ENCODE measurements around the gene MACROD2. TPM values are rescaled to one million over a fixed set of nuclear protein-coding genes. Genes with fewer than 3 reads are reported as not detected.

MACROD2 gene
- total RNA-seq, 4 donors from 2014 or later, result 2.1 to 28.1 (median 12.6) TPM

- no peak overlapping the region for H3K27ac ChIP-seq
- DNase-seq, result no peak
- no peaks in the 10 kb centered on the region for H3K9me3 ChIP-seq
- TF ChIP-seq CTCF (IDR thresholded peaks at IDR 0.05), result no peak
- TF ChIP-seq POLR2A (IDR thresholded peaks at IDR 0.05), result no peak
- no peak overlapping the region for H3K4me3 ChIP-seq
- H3K36me3 ChIP-seq, result no peaks in the 10 kb centered on the region
- intact Hi-C loops (cut with DNase I; ENCODE audit: low total_unique reads), result no loop called here
- no peaks in the 10 kb centered on the region for H3K4me1 ChIP-seq
- no peaks in the 10 kb centered on the region for H3K27me3 ChIP-seq
These were observed 70.5 kb downstream of the MACROD2 start for GRCh38 chr20:14065774-14066173.

DNA sequence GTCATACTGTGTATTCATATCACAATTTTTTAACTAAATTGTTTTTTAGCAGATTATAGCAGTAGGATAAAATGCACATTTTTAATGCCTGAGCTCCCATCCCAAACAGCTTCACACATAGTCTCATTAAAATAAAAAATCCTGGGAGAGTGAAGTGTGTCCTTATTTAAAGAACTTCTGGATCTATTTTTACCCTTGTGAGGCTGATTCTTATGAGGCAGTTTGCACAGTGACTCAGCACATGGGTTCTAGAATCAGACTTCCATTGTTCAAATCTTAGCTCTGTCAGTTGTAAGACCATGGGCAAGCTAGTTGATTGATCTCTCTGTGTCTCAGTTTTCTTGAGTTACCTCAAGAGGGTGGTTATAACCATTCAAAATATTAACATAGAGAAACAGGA is 72.3 kb downstream of the MACROD2 start:
- H3K9me3 ChIP-seq, result no peaks in the 10 kb centered on the region

DNA sequence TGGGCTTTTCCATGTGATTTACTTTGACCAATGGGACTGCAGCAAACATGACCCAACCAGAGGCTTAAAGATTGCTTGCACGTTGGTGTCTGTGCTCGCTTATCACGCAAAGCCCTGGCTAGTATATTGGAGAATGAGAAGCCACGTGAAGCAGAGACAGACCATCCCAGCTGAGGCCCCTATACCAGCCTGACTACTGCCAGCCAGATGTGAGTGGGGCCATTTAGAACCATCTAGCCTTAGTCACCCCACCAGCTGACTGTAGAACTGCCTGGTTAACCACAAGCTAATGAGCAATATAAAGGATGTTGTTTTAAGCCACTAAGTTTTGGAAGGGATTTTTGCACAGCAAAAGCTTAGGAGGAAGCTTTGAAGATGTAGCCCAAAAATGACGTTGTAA is 74.5 kb downstream of the MACROD2 start:
- DNase-seq, result no peak
- no peak for TF ChIP-seq CTCF (IDR thresholded peaks at IDR 0.05)
- TF ChIP-seq POLR2A (IDR thresholded peaks at IDR 0.05), result no peak
- no peaks in the 10 kb centered on the region for H3K36me3 ChIP-seq
- intact Hi-C loops (cut with DNase I; ENCODE audit: low total_unique reads), result no loop called here
- no peaks in the 10 kb centered on the region for H3K4me1 ChIP-seq
- H3K27me3 ChIP-seq, result no peaks in the 10 kb centered on the region
- H3K27ac ChIP-seq, result no peak overlapping the region
- H3K4me3 ChIP-seq, result no peak overlapping the region
- no peaks in the 10 kb centered on the region for H3K9me3 ChIP-seq

More for the DNA sequence above, 72.3 kb downstream of the MACROD2 start:
- H3K27ac ChIP-seq, result no peak overlapping the region
- TF ChIP-seq CTCF (IDR thresholded peaks at IDR 0.05), result no peak
- no peak for TF ChIP-seq POLR2A (IDR thresholded peaks at IDR 0.05)
- no peak for DNase-seq
- H3K36me3 ChIP-seq, result no peaks in the 10 kb centered on the region
- intact Hi-C loops (cut with DNase I; ENCODE audit: low total_unique reads), result no loop called here
- no peaks in the 10 kb centered on the region for H3K4me1 ChIP-seq
- no peak overlapping the region for H3K4me3 ChIP-seq
- H3K27me3 ChIP-seq, result no peaks in the 10 kb centered on the region

DNA sequence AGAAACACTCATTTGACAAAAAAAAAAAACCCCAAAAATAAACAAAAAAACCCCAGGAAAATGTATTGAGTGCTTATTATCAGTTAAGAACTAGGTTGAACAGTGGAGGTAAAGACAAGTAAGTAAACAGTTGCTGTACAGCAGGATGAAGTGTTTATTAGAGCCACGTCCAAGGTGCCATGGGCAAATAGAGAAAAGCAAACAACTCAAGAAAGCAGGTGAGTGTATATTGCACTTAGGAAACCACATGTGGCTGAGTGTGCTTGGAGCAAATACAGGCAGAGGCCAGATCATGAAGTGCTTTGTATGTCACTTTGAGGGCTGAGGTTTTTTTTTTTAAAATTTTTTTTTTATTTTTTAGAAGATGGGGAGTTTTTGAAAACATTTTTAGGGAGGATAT is 98.3 kb downstream of the MACROD2 start:
- no peaks in the 10 kb centered on the region for H3K9me3 ChIP-seq
- no peak for DNase-seq
- no peak overlapping the region for H3K4me3 ChIP-seq
- H3K4me1 ChIP-seq, result no peaks in the 10 kb centered on the region
- H3K27ac ChIP-seq, result no peak overlapping the region
- TF ChIP-seq CTCF (IDR thresholded peaks at IDR 0.05) (no peak), POLR2A (IDR thresholded peaks at IDR 0.05) (no peak)
- H3K36me3 ChIP-seq, result no peaks in the 10 kb centered on the region
- no peaks in the 10 kb centered on the region for H3K27me3 ChIP-seq
- intact Hi-C loops (cut with DNase I; ENCODE audit: low total_unique reads), result no loop called here

- H3K9me3 ChIP-seq, result no peaks in the 10 kb centered on the region
- no peak for DNase-seq
- intact Hi-C loops (cut with DNase I; ENCODE audit: low total_unique reads), result no loop called here
These were observed 102.9 kb downstream of the MACROD2 start for GRCh38 chr20:14098261-14098660.

More at GRCh38 chr20:14098261-14098660, 102.9 kb downstream of the MACROD2 start:
- Histone ChIP-seq H3K27me3 (no peaks in the 10 kb centered on the region), H3K4me1 (no peaks in the 10 kb centered on the region), H3K27ac (no peak overlapping the region), H3K36me3 (no peaks in the 10 kb centered on the region), H3K4me3 (no peak overlapping the region)
- no peak for TF ChIP-seq CTCF (IDR thresholded peaks at IDR 0.05)
- TF ChIP-seq POLR2A (IDR thresholded peaks at IDR 0.05), result no peak

Data from uterus (tissue), 4 donors.